Measurements from ENCODE around the gene EPAS1. TPM values are rescaled to one million over a fixed set of nuclear protein-coding genes. Genes with fewer than 3 reads are reported as not detected.

EPAS1 gene
- total RNA-seq, 6 donors from 2014 or later = 440 to 1,878 (median 1,131) TPM

GRCh38 chr2:46435796-46436360, 138.7 kb downstream of the EPAS1 start:
- TF ChIP-seq, protein P1, sequence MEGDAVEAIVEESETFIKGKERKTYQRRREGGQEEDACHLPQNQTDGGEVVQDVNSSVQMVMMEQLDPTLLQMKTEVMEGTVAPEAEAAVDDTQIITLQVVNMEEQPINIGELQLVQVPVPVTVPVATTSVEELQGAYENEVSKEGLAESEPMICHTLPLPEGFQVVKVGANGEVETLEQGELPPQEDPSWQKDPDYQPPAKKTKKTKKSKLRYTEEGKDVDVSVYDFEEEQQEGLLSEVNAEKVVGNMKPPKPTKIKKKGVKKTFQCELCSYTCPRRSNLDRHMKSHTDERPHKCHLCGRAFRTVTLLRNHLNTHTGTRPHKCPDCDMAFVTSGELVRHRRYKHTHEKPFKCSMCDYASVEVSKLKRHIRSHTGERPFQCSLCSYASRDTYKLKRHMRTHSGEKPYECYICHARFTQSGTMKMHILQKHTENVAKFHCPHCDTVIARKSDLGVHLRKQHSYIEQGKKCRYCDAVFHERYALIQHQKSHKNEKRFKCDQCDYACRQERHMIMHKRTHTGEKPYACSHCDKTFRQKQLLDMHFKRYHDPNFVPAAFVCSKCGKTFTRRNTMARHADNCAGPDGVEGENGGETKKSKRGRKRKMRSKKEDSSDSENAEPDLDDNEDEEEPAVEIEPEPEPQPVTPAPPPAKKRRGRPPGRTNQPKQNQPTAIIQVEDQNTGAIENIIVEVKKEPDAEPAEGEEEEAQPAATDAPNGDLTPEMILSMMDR (IDR thresholded peaks at IDR 0.05) = no peak
- TF ChIP-seq EP300 (IDR thresholded peaks at IDR 0.05) = no peak
- TF ChIP-seq POLR2AphosphoS5 (IDR thresholded peaks at IDR 0.05) = no peak
- no peak for TF ChIP-seq POLR2A (IDR thresholded peaks at IDR 0.05)
- ATAC-seq (ENCODE audit: low FRiP score in 2 of 2) (no peak), DNase-seq (no peak)
- Histone ChIP-seq H3K9me3 (no peaks in the 10 kb centered on the region), H3K27me3 (no peaks in the 10 kb centered on the region), H3K4me1 (peaks cover 0 to 7% (median 0%) of the 10 kb centered on the region in 4 donors), H3K27ac (no peak overlapping the region), H3K4me3 (no peak overlapping the region), H3K36me3 (no peaks in the 10 kb centered on the region)
- 68 to 70% methylated on average over 4 of the region's 4 CpGs for WGBS, 2 donors

Small RNA genes within 50 kb of the gene (small RNA-seq; reads per million reads assigned to genes)
- 0 reads per million in 4 donors for gene RF00017

Other genes with a start within 250 kb of the EPAS1 start
- not detected for gene TMEM247, start 182.2 kb downstream of the EPAS1 start, total RNA-seq
- 100 to 1,000 TPM in 1 of 6 donors, 10 to 100 TPM in 5; 50.3 to 118 (median 69.7) TPM for gene RHOQ, start 245.1 kb downstream of the EPAS1 start, total RNA-seq
- gene ATP6V1E2, start 245.2 kb downstream of the EPAS1 start, total RNA-seq = 10 to 100 TPM in 1 of 6 donors, 1 to 10 TPM in 5; 6.7 to 13.6 (median 7.8) TPM